Measurements from ENCODE around the gene ACTR1B.
"Not testable (repeated sequence)": the region's sequence is repeated elsewhere in the genome, so short reads cannot be mapped to it uniquely, and the experiment has no call there.

Gene ACTR1B

DNA sequence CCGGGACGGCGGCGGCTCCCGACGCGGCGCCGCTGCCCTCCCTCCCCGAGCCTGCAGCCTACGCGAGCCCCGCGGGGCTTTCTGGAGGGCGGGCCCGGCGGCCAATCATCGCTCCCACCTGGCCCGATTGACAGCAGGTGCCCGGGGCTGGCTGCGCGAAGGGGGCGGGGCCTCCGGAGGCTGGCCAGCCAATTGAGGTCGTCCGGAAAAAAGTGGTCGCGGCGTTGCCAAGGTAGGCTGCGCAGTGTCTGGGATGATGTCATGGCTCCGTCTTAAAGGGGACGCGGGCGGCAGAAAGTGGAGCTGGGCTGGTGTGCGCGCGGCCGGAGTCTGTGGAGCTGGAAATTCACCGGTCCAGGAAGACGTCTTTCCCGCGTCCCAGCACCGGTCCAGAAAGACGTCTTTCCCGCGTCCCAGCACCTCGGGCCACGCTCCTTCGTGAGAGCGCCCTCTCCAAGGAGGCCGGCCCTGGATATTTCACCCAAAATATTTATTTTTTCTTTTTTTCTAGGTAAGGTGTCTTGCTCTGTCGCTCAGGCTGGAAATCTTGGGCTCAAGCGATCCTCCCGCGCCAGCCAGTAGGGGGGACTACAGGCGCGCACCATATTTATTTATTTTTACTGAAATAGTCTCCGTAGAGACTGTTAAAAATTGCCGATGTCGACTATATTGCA, at the start of gene ACTR1B:
Gene ACTR1B, minus strand, starts transcription at position 83 of the 674 bp plus-strand sequence. CDS start 154 bp downstream, outside the sequence.
- DNase-seq (ENCODE audit: low read depth in 3 of 3): peak; percentile 94 to 96 (median 95)

DNA sequence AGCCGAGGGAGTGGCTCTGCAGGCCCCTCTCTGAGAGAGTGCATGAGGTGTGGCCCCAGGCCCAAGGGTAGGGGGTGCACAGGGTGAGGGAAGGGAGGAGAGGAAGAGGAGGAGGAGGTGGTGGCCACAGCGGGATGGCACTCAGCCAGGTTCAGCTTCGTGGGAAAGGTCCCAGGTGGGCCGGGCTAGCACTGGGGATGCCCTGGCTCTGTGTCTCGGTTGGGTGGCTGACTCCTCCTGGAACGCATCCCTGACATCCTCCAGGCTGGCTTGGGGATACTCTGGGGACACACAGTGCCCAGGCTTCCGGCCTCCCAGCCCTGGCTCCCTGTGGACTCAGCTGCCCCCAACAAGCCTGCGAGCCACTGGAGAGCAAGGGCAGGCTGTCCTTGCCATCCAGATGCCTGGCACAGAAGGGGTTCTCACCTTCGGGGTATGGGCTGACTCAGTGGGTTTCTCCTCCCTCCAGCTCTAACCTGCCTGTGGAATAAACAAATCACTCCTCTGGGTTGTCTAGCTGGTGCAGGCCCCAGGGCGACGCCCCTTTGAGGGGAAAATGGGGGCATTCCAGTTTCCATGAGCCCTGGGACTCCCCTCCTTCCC, 49.0 kb upstream of the ACTR1B start:
- peak; percentile 35 to 50 (median 39) for DNase-seq (ENCODE audit: low read depth in 3 of 3)

DNA sequence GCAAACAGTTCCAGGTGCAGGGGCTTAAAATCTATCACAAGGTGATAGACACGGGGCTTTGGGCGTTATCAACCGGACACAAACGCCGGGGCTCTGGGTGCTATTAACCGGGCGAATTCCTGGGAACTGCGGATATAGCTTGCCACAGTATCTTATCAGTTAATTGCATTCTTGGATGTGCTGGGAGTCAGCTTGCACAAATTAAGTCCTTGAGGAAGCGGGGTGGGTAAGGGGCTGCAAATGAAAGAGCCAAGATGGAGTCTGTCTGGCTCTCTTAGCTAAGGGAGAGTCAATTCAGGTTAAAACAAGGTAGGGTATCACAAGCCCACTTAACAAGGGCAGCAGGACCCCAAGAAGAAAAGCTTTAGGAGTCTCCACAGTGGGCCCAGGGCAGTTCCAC, 48.3 kb upstream of the ACTR1B start:
- DNase-seq (ENCODE audit: low read depth in 3 of 3): not testable (repeated sequence)

DNA sequence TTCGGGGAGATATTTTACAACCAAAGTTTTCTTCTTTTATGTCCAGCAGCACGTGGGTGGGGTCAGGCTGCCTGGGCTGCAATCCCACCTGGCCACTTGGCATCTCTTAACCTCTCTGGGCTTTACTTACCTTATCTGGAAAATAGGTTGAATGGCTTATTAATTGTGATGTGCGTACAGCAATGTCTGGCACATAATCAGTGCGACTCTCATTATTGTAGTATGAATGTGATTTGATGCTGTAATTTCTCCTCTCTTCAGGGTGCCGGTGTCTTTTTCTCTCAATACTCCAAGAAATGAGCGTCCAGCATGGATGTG, 47.5 kb upstream of the ACTR1B start:
- no peak for DNase-seq (ENCODE audit: low read depth in 3 of 3)

DNA sequence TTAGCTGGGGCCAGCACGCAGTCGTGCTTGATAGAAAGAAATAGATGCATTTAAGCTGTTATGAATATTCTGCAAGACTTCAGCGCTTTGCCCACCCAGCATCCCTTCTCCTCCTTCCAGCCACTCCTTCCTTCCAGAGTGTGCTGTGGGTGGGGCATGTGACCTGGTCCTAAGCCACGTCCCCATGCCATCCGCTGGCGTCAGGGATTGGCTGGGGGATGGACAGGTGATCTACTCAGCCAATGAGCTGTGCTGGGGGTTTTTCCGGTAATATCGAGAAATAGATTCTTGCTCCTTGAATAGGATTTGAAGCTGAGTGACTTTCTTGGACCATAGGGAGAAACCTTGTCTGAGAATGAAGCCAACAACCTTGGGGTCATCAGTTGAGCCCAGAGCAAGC, 44.8 kb upstream of the ACTR1B start:
- DNase-seq (ENCODE audit: low read depth in 3 of 3): no peak

DNA sequence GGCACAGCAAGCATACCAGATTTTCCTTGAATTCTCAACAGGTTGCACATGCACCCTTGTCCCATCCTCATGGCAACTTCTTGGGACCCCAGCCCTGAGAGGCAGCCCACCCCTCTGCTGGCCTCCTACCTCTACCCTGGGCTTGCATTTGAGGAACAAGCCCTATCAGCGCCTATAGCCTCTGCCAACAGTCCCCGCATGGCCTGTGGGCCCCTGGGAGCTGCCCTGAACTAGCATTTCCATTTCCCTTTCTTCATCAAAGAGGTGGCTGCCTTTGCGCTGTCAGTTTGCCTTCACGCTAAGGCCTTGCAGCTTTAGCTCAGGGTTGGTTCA, 44.2 kb upstream of the ACTR1B start:
- DNase-seq (ENCODE audit: low read depth in 3 of 3): no peak

DNA sequence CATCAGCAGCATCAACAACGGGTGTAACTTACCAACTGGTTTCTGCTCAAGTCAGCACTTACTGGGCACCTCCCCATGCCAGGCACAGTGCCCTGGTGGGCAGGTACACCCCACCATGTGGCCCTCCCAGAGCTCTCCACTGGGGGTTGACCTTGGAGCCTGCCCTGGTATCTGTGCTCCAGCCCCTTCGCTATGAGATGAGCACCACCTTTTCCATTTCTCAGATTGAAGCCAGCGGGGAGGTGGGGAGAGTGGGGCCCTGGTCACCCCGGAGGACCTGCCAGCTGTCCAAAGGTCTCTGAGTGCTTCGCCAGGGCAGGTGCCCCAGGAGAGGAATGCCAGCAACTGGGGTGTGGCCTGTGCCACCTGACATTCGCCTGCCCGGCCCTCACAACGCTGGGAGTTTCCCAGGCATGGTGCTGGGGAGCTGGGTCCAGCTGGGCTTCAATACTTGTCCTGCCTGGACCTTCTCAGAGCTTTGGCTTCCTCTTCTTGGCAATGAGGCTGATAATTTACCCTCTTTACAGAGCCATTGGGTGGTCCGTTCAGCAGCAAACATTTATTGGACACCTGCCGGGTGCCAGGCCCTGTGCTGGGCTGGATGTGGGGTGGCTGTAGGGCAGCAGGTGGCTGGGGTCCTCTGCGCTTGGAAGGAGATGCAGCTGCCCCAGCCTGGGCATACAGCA, 43.7 kb upstream of the ACTR1B start:
- no peak for DNase-seq (ENCODE audit: low read depth in 3 of 3)

DNA sequence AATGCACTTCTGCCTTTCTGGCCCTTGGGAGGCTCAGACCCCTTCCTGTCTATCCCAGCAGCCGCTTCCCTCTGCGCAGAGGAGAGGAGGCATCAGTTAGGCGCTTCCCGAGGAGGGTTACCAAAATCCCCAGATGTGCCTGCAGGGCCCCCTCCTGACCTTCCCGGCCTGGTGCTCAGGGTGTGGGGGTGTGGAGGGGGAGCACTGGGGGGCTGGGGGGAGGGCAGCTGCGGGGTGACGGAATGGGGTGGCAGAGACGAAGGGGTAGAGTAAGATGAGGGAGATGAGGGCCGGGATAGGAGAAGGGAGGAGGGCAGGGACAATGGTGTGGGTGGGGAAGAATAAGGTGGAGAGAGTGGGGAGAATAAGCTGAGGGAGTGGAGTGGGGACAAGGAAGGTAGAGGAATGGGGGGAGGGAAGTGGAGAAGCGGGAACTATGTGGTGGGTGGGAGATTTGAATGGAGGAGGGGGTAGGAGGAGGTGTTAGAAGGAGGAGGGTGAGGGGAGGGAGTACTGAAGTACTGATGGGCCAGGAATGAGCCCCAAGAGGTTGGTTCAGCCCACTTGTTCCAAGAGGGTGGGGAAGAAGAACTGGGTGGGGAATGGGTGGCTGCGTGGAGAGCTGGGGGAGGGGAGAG, 43.0 kb upstream of the ACTR1B start:
- no peak for DNase-seq (ENCODE audit: low read depth in 3 of 3)

DNA sequence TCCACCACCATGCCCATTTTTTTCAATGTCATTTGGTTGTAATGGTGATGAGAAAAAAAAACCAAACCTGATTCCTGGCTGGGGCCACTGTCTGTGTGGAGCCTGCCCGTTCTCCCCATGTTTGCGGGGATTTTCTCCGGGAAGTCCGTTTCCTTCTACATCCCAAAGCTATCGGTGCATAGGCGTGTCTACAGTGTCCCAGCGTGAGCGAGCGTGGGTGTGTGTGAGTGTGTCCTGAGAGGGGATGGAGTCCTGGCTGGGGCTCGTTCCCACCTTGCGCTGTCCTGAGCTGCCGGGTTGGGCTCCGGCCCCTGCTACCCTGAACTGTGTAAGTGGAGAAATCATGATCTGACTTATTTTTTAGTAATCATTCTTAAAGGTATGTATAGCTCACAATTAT, 42.3 kb upstream of the ACTR1B start:
- DNase-seq (ENCODE audit: low read depth in 3 of 3): no peak

DNA sequence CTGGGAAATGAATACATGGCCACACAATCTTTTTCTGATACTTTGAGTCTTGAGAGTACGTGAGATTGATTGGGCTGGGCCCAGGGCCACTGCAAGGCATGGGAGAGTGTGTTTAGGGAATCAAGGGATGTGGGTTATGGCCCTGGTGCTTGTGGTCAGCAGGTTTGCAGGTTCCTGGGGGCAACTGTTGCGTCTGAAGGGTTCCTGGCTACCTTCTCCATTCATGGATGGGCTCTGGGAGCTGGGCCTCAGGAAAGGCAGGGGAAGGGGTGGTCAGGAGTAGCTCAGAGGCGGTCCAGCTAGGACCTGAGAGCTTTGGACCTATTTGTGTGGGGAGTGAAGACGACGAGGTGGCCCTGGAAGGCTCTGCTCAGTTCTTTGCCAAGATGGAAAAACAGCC, 41.1 kb upstream of the ACTR1B start:
- DNase-seq (ENCODE audit: low read depth in 3 of 3): no peak

DNA sequence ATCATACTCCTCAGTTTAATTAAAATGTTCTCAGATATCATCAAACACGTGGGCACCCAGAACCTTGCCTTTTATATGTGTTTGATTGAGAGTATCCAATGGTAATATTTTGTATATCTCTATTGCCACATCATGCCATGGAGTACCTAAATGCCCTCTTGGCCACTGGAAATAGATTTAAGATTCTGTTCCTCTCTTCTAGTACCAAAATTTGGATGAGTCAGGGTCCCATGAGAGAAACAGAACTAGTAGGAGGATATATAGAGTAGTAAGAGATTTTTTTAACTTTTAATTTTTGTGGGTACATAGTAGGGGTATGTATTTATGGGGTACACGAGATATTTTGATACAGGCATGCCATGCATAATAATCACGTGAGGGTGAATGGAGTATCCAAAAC, 39.9 kb upstream of the ACTR1B start:
- no peak for DNase-seq (ENCODE audit: low read depth in 3 of 3)

DNA sequence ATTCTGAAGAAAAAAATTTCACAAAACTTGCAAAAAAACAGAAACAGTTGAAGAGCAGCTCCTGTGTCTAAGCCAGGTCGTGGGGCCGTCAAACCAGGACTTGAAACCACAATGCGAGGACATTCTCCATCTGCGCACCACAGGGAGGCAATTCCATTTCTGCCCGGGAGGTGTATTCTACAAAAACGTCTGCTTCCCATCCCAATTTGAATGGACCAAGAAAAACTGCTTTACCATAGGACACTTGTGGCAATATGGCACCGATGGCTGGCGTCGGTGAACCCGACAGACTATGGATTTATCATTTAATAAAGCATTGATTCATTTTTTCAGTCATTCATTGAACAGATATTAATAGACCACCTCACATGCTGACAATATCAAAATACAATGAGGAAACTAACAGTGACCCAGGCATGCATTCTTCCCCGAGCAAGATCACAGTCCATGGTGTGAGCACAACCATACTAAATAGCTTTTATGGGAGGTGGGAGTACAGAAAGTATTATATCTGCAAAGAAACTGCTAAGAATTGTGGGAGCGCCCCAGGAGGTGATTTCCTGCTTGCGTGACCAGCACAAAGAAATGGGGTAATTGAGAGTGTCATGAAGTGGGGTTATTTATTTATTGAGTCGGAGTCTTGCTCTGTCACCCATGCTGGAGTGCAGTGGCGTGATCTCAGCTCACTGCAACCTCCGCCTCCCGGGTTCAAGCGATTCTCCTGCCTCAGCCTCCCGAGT, 39.1 kb upstream of the ACTR1B start:
- no peak for DNase-seq (ENCODE audit: low read depth in 3 of 3)

DNA sequence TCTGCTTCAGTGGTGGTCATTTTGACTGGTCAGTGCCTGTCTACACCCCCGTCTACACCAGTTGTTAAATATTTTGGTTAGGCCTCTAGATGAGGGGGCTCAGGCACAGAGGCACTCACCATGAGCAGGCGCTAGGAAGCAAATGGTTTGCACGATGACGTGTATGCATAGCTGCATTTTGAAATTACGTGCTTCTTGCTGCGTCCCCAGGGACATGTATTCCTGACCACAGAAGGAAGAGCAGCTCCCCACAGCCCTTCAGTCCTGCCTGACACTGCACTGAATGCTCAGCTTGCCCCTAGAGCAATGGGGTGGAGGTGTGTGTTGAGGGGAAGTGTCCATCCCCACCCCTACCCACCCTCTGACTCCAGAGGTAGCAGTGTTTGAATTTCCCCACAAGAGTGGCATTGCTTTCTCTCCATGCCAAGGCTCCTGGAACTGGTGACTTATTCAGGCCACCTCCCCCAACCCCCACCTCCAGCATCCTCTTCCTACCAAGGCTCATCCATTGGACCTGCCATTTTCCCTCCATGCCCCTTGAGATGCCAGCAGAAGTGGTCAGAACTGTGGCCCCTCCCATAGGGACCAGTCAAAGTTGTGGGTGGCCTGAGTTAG, 38.1 kb upstream of the ACTR1B start:
- no peak for DNase-seq (ENCODE audit: low read depth in 3 of 3)

DNA sequence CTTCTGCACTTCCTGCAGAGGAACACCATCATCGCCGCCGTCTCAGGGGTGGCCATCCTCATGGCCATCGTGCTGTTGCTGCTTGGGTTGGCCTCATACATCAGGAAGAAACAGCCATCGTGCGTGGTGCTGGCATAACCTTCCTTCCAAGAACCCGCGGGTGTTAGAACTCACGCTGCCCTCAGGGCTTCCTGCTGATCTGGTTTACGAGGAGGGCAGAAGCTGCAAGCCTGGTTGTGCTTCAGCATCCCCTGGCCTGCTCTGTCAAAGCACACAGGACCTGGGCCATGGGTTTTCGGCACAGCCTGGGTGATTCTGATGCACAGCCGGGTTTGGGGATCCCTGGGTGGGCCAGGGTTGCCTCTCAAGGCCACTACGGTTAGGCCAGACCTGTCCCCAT, 37.3 kb upstream of the ACTR1B start:
- DNase-seq (ENCODE audit: low read depth in 3 of 3): no peak

DNA sequence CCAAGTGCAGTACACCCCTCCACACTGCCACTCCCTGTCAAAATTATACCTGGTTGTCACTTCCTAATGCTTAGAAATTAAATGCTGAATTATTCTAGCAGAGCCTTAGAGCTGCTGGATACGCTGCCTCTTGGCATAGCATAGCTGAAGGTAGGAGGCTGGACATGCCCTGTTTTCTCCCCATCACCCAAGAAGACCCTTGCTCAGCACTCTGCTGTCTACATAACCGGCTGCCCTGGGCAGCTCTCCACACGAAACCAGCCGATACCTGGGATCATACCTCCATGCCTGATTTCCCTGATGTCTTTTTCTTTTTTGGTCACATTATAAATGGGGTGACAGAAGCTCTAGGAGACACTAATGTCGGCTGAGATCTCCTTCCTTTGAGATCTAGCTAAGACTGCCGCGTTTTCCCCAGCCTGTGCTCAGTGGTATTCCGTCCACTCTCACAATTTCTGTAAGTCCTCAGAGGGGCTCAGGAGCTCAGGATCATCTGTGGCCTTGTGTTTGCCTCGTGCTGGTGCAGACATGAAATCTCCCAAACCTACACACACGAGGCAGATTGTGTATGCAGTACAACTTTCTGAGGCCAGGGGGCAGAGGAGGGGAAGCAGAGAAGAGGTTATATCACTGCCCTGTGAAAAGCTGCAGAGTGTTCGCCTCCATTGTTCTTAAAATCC, 36.1 kb upstream of the ACTR1B start:
- peak in 1 of 3 experiments; percentile 38 for DNase-seq (ENCODE audit: low read depth in 3 of 3)

DNA sequence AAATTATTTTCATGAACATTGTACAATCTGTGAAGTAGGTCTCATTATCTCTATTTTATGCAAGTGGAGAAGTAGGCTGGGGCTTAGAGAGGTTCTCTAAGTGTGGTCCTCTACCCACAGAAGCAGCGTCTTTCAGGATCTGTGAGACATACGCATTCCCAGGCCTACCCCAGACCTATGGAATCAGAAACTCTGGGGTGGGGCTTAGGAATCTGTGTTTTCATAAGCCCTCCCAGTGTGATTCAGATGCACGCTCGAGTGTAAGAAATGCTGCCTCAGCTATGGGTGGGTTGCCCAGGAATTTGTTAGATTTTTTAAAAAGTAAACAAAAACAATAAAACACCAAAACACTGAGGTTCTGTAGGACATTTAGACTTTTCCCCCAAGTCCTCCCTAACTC, 34.7 kb upstream of the ACTR1B start:
- no peak for DNase-seq (ENCODE audit: low read depth in 3 of 3)

DNA sequence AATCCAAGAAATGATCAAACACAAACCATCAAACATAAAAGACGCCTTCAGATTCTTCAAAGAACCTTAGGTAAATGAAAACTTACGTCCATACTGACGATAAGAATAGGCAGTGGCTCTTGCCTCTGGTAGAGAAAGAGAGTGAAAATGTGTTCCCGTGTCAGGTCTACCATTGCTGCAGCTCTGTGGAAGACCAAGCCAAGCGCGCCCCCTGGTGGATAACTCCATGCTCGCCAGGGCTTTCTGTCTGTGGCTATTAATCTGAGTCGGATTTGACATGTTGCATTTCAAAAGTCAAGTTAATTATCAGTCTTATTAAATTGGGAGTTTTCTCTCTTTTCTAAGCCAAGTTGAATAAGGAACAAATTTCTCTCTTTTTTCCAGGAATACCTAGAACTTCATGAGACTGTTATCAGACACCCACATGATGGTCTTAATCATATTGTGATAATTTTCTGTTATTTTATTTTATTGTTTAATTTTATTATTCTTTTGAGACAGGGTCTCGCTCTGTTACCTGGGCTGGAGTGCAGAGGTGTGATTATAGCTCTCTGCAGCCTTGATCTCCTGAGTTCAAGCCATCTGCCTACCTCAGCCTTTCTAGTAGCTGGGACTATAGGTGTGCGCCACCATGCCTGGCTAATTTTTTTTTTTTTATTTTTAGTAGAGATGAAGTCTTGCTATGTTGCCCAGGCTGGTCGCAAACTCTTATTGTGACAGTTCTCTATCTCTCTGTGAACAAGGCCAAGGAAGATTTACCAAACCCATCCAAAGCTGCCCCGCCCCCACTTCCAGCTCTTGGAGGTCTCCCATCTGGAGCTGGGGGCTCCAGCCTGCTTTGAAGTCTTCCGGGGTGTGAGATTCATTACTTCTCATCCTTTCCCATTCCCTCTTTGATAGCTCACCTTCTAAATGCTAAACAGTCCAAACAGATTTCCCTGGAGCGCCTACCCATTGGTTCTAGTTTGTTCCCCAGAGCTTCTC, 33.7 kb upstream of the ACTR1B start:
- DNase-seq (ENCODE audit: low read depth in 3 of 3): peak; percentile 80 to 92 (median 91)

DNA sequence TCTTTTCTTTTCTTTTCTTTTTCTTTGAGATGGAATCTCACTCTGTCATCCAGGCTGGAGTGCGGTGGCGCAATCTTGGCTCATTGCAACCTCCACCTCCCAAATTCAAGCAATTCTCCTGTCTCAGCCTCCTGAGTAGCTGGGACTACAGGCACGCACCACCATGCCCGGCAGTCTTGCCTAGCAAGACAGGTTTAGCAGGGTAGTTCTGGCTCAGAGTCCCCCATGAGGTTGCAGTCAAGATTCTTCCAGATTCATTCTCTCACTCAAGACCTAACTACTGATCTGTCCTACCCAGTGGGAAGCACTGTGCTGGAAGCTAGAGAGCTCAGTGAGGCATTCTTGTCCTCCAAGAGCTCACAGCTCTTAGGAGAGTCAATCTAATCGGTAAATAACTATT, 31.9 kb upstream of the ACTR1B start:
- DNase-seq (ENCODE audit: low read depth in 3 of 3): no peak

DNA sequence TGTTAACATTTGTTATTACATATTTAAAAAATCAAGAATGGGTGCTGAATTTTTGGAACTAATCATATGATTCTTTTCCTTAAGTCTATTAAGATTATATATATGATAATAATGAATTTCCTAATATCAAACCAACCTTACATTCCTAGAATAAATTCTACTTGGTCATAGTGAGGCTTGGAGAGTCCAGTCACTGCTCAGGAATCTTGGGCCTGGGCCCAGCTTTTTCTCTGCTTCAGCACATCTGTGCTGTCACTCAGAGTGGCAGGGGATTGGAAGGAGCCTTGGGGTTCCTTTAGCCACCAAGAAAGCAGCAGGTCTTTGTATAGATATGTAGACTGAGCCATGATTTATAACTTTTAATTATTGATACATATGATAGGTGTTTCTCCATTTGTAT, 29.6 kb upstream of the ACTR1B start:
- no peak for DNase-seq (ENCODE audit: low read depth in 3 of 3)

DNA sequence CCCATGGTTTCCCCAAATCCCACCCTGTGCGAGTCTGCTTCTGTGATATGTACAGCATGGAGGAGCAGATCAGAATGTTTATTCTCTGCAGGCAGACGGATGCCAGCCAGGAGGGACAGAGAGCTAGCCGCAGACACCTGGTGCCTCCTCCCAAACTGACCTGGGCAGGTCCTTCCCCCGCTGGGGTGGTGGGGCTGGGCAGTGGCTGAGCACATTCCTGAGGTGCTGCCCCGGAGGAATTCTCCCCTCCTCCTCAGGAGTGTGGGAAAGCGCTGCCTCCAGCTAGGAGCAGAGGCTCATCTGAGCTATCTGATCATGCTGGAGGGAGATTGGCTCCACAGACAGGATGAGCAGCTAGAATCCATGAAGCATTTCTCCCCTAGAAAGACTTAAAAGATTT, 27.3 kb upstream of the ACTR1B start:
- DNase-seq (ENCODE audit: low read depth in 3 of 3): no peak
